Epithelial cell of esophagus (primary cell): ENCODE data around the gene NFKBIL1.

Experiments
- DNase-seq: peaks from one replicate; pipeline ENCODE4 v3.0.0; 2010; ENCODE audit warnings: low read depth
- H3K4me3 ChIP-seq: 2 replicates; pipeline ENCODE4 v1.5.1; 2011; ENCODE audit warnings: mild to moderate bottlenecking, low read length, control low read depth
- CTCF ChIP-seq: IDR thresholded peaks from 2 replicates; pipeline ENCODE4 v1.5.1; 2011; ENCODE audit warnings: low read depth, mild to moderate bottlenecking, low read length, control low read depth, inconsistent platforms; ENCODE audit not compliant: insufficient read depth; ENCODE audit errors: missing control alignments

The NFKBIL1 gene

GRCh38 chr6:31557443-31558317 lies 10.3 kb downstream of the NFKBIL1 start:
- H3K4me3 ChIP-seq, result no peak overlapping the region
- DNase-seq, result no peak
- TF ChIP-seq CTCF, result no peak

GRCh38 chr6:31558318-31558625 lies 10.9 kb downstream of the NFKBIL1 start:
- TF ChIP-seq CTCF, result no peak
- no peak overlapping the region for H3K4me3 ChIP-seq
- DNase-seq, result no peak

GRCh38 chr6:31558631-31559500 lies 11.5 kb downstream of the NFKBIL1 start:
- no peak for DNase-seq
- no peak for TF ChIP-seq CTCF
- no peak overlapping the region for H3K4me3 ChIP-seq

GRCh38 chr6:31559606-31559957 lies 12.2 kb downstream of the NFKBIL1 start:
- no peak for DNase-seq
- no peak for TF ChIP-seq CTCF
- no peak overlapping the region for H3K4me3 ChIP-seq

GRCh38 chr6:31559958-31560696 lies 12.7 kb downstream of the NFKBIL1 start:
- no peak overlapping the region for H3K4me3 ChIP-seq
- peak; percentile 51 for DNase-seq
- TF ChIP-seq CTCF, result no peak

- TF ChIP-seq CTCF, result no peak
- no peak for DNase-seq
- no peak overlapping the region for H3K4me3 ChIP-seq
These were observed 13.3 kb downstream of the NFKBIL1 start for GRCh38 chr6:31560697-31561058.
